ENCODE measurements around the gene ROBO4. TPM values are rescaled to one million over a fixed set of nuclear protein-coding genes. Genes with fewer than 3 reads are reported as not detected.

ROBO4 gene
- total and polyA plus RNA-seq, 2 of the 13 experiments (the other 11 are each of a cell fraction or from before 2014, with no cell fraction given) = 0.07 to 1.1 TPM

DNA sequence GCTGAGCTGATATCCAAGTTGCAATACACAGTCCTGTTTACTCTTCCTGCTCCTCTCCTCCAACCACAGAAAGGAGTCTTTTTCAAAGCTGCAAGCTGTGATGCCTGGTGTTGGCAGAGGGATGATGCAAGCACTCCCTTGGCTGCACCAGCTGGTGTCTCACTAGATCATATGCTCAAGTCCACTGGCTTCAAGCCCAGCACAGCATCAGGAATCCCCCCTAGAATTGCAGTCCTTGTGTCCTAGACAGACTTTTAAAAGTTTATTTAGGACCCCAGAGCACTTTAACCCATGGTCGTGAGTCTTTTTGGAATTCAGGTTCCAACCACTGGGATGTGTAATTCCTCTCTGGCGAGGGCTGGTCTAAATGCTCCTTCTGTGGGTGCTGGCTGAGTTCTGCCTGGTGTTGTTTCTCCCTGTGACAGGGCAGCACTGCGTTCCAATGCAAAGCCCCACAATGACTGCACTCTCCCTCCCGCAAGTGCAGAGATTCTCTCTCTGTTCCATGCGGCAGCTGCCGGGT lies 19.5 kb upstream of the ROBO4 start (continued):
- TF ChIP-seq, protein P1, sequence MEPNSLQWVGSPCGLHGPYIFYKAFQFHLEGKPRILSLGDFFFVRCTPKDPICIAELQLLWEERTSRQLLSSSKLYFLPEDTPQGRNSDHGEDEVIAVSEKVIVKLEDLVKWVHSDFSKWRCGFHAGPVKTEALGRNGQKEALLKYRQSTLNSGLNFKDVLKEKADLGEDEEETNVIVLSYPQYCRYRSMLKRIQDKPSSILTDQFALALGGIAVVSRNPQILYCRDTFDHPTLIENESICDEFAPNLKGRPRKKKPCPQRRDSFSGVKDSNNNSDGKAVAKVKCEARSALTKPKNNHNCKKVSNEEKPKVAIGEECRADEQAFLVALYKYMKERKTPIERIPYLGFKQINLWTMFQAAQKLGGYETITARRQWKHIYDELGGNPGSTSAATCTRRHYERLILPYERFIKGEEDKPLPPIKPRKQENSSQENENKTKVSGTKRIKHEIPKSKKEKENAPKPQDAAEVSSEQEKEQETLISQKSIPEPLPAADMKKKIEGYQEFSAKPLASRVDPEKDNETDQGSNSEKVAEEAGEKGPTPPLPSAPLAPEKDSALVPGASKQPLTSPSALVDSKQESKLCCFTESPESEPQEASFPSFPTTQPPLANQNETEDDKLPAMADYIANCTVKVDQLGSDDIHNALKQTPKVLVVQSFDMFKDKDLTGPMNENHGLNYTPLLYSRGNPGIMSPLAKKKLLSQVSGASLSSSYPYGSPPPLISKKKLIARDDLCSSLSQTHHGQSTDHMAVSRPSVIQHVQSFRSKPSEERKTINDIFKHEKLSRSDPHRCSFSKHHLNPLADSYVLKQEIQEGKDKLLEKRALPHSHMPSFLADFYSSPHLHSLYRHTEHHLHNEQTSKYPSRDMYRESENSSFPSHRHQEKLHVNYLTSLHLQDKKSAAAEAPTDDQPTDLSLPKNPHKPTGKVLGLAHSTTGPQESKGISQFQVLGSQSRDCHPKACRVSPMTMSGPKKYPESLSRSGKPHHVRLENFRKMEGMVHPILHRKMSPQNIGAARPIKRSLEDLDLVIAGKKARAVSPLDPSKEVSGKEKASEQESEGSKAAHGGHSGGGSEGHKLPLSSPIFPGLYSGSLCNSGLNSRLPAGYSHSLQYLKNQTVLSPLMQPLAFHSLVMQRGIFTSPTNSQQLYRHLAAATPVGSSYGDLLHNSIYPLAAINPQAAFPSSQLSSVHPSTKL (CRISPR knock-in tag; IDR thresholded peaks at IDR 0.05) = no peak
- TF ChIP-seq, protein P2, sequence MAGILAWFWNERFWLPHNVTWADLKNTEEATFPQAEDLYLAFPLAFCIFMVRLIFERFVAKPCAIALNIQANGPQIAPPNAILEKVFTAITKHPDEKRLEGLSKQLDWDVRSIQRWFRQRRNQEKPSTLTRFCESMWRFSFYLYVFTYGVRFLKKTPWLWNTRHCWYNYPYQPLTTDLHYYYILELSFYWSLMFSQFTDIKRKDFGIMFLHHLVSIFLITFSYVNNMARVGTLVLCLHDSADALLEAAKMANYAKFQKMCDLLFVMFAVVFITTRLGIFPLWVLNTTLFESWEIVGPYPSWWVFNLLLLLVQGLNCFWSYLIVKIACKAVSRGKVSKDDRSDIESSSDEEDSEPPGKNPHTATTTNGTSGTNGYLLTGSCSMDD (CRISPR knock-in tag; IDR thresholded peaks at IDR 0.05) = no peak
- TF ChIP-seq ZMAT3 (CRISPR knock-in tag; conservative IDR thresholded peaks at IDR 0.05) = no peak
- peak; percentile 44; the same call in 1 of the 2 replicates for TF ChIP-seq POLR2G (IDR thresholded peaks at IDR 0.05; ENCODE audit: low read depth, low read length)

DNA sequence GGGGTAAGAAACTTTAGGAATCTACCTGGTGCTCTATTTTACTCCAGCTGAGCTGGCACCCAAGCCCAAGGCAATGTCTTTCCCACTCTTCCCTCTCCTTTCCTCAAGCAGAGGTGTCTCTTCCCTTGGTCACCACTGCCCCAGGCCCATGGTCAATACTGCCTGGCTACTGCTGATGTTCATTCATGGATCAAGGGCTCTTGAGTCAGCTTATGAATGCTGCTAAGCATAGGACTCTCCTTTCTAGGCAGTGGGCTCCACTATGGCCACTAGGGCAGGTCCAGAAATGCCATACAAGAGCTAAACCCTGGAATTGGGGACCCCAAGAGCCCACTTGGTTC lies 18.7 kb upstream of the ROBO4 start:
- in situ Hi-C loops (cut with HindIII; ENCODE audit: extremely low pct_ligation_motif_present, low pct_unique_long_range_greater_than_20kb) = no loop called here
- H2AFZ ChIP-seq (ENCODE audit: low read length) = no peak overlapping the region
- intact Hi-C loops (cut with micrococcal nuclease; ENCODE audit: unreplicated experiment) = no loop called here
- peaks cover 11% of the 10 kb centered on the region for H3K9me3 ChIP-seq (ENCODE audit: low read length)
- peaks cover 0 to 1% of the 10 kb centered on the region in 2 experiments; a peak in 2 of 5 replicates for H3K36me3 ChIP-seq (replicated peaks in 1 of 2; ENCODE audit: control insufficient read depth in 1 of 2, insufficient read depth in 2 of 2, low read length in 2 of 2)
- H3K79me2 ChIP-seq (ENCODE audit: insufficient read depth, low read length) = no peaks in the 10 kb centered on the region
- ATAC-seq (peak; percentile 60), DNase-seq (ENCODE audit: low spot score) (no peak), FAIRE-seq (no peak)
- no peak overlapping the region for H3K27ac ChIP-seq (ENCODE audit: extremely low read length, insufficient read depth, low read length)
- H3K4me1 ChIP-seq (ENCODE audit: insufficient read depth, low read length) = peaks cover 19% of the 10 kb centered on the region
- POLR2A ChIA-PET = interaction anchor here (1.4 kb wide), 1 partner anchor 38 kb away, joined by 3 read pairs; the partner anchor contains the start of gene CCDC15
- H4K20me1 ChIP-seq (ENCODE audit: insufficient read depth, low read length) = no peaks in the 10 kb centered on the region
- H3K4me3 ChIP-seq (replicated peaks in 1 of 3; ENCODE audit: insufficient read depth in 1 of 3, low read depth in 2 of 3, low read length in 3 of 3) = no peak overlapping the region
- no peak overlapping the region for H3K4me2 ChIP-seq (ENCODE audit: low read depth, low read length)
- H3K27me3 ChIP-seq (ENCODE audit: control insufficient read depth in 1 of 2, insufficient read depth in 2 of 2, low read length in 2 of 2) = no peaks in the 10 kb centered on the region
- CTCF ChIA-PET (ENCODE audit: low intra/inter-chr PET ratio, low total read pairs) = no interaction called here
- no TSS peak for BruUV-seq (replicated peaks)
- no peak for TF ChIP-seq NAIF1 (CRISPR knock-in tag; IDR thresholded peaks at IDR 0.05; ENCODE audit: borderline replicate concordance)
- no peak for TF ChIP-seq IRX3 (CRISPR knock-in tag; IDR thresholded peaks at IDR 0.05; ENCODE audit: borderline replicate concordance, low read depth)
- TF ChIP-seq ETS1 (CRISPR knock-in tag; IDR thresholded peaks at IDR 0.05) = no peak
- TF ChIP-seq, protein P3, sequence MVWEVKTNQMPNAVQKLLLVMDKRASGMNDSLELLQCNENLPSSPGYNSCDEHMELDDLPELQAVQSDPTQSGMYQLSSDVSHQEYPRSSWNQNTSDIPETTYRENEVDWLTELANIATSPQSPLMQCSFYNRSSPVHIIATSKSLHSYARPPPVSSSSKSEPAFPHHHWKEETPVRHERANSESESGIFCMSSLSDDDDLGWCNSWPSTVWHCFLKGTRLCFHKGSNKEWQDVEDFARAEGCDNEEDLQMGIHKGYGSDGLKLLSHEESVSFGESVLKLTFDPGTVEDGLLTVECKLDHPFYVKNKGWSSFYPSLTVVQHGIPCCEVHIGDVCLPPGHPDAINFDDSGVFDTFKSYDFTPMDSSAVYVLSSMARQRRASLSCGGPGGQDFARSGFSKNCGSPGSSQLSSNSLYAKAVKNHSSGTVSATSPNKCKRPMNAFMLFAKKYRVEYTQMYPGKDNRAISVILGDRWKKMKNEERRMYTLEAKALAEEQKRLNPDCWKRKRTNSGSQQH (CRISPR knock-in tag; IDR thresholded peaks at IDR 0.05; ENCODE audit: low read depth) = no peak
- no peak for TF ChIP-seq FOXA3 (CRISPR knock-in tag; IDR thresholded peaks at IDR 0.05)
- TF ChIP-seq, protein P4, sequence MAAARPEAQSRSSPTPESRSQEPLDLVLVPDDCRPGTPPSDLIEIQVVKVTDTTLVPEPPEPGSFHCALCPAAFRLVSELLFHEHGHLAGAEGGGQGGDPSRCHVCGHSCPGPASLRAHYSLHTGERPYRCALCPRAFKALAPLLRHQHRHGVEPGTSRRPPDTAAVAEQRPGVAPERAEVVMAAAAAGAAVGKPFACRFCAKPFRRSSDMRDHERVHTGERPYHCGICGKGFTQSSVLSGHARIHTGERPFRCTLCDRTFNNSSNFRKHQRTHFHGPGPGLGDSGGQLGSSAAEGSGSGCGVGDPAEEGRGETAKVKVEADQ (CRISPR knock-in tag; IDR thresholded peaks at IDR 0.05; ENCODE audit: borderline replicate concordance) = no peak
- TF ChIP-seq, protein P5, sequence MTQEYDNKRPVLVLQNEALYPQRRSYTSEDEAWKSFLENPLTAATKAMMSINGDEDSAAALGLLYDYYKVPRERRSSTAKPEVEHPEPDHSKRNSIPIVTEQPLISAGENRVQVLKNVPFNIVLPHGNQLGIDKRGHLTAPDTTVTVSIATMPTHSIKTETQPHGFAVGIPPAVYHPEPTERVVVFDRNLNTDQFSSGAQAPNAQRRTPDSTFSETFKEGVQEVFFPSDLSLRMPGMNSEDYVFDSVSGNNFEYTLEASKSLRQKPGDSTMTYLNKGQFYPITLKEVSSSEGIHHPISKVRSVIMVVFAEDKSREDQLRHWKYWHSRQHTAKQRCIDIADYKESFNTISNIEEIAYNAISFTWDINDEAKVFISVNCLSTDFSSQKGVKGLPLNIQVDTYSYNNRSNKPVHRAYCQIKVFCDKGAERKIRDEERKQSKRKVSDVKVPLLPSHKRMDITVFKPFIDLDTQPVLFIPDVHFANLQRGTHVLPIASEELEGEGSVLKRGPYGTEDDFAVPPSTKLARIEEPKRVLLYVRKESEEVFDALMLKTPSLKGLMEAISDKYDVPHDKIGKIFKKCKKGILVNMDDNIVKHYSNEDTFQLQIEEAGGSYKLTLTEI (CRISPR knock-in tag; conservative IDR thresholded peaks at IDR 0.05) = no peak
- no peak overlapping the region for H3K9ac ChIP-seq (ENCODE audit: insufficient read depth, low read depth, low read length)

Data from HepG2 (cell line).